ENCODE measurements around the gene MED9. TPM values are rescaled to one million over a fixed set of nuclear protein-coding genes. Genes with fewer than 3 reads are reported as not detected.
A peak's percentile ranks its signal among the peaks of the same experiment; 100 is the strongest.

MED9 gene
- total and polyA plus RNA-seq, 8 donors: 4.6 to 12.2 (median 7.1) TPM

DNA sequence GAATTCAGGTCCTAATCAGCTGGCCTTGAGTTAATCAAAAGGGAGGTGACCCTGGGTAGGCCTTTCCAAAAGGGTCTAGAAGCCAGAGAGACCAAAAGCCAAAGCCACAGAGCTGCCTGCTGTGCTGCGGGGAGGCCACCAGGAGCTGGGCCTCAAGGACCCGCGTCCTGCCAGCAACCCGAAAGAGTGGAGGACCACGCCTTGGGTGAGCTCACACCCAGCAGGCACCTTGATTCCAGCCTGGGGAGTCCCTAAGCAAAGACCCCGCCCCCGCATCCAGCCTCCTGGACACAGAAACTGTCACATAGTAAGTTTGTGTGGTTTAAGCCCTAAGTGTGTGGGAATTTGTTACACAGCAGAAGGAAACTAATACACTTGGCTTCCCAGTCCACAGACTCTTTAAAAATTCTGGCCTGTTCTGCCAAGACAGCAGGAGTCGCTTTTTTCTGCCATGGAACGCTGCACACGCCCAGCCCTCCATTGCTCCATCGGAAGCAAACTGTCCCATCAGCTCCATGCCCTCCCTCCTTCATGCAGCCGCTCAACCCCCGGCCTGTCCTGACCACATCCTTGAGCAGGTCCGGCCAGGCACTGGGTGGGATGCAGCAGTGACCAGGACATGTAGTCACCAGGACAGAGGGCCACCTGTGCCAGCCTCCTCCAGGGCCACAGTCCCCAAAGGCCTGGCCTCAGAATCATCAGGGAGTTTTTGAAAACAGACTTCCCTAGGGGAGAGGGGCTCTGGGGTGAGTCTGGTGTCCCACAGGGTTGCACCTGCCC, 40.3 kb downstream of the MED9 start:
- DNase-seq (peak in 2 of 6 donors; percentile 18 to 58), FAIRE-seq (no peak), ATAC-seq (no peak)
- no peaks in the 10 kb centered on the region for H3K4me1 ChIP-seq
- 91 to 93% methylated on average over 14 of the region's 14 CpGs for WGBS, 2 donors
- no peak overlapping the region for H3K27ac ChIP-seq
- H3K27me3 ChIP-seq: no peaks in the 10 kb centered on the region
- H3K4me3 ChIP-seq: no peak overlapping the region
- H3K9me3 ChIP-seq: no peaks in the 10 kb centered on the region
- H3K36me3 ChIP-seq: no peaks in the 10 kb centered on the region
- TF ChIP-seq, protein P1, sequence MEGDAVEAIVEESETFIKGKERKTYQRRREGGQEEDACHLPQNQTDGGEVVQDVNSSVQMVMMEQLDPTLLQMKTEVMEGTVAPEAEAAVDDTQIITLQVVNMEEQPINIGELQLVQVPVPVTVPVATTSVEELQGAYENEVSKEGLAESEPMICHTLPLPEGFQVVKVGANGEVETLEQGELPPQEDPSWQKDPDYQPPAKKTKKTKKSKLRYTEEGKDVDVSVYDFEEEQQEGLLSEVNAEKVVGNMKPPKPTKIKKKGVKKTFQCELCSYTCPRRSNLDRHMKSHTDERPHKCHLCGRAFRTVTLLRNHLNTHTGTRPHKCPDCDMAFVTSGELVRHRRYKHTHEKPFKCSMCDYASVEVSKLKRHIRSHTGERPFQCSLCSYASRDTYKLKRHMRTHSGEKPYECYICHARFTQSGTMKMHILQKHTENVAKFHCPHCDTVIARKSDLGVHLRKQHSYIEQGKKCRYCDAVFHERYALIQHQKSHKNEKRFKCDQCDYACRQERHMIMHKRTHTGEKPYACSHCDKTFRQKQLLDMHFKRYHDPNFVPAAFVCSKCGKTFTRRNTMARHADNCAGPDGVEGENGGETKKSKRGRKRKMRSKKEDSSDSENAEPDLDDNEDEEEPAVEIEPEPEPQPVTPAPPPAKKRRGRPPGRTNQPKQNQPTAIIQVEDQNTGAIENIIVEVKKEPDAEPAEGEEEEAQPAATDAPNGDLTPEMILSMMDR (IDR thresholded peaks at IDR 0.05): no peak
- intact Hi-C loops (cut with DNase I): no loop called here

DNA sequence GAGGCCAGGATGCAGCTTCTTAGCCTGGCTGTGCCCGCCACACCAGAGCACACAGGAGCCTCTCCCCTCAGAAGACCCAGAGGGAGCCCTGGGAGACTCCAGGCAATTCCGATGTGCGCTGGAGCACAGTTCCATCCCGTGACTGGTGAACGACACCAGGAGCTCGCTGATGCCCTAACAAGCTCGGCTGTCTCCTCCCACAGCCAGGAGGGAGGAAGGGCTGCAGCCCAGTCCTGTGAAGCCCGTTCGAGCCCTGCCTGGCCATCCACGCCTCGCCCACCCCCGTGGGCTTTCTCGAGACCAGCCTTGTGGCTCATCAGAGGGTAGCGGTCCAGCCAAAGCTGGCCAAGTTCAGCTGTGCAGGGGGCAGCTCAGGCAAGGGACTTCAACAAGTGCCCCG, 41.2 kb downstream of the MED9 start:
- Histone ChIP-seq H3K9me3 (no peaks in the 10 kb centered on the region), H3K27ac (no peak overlapping the region), H3K4me1 (peaks cover 0 to 6% (median 4%) of the 10 kb centered on the region in 3 donors), H3K36me3 (no peaks in the 10 kb centered on the region), H3K27me3 (no peaks in the 10 kb centered on the region), H3K4me3 (no peak overlapping the region)
- WGBS, 2 donors: 86 to 88% methylated on average over 15 of the region's 15 CpGs
- TF ChIP-seq, protein P1 (IDR thresholded peaks at IDR 0.05): no peak
- intact Hi-C loops (cut with DNase I): no loop called here
- DNase-seq (peak in 2 of 6 donors; percentile 16 to 68), FAIRE-seq (no peak), ATAC-seq (peak in 2 of 4 donors; percentile 41 to 54)

DNA sequence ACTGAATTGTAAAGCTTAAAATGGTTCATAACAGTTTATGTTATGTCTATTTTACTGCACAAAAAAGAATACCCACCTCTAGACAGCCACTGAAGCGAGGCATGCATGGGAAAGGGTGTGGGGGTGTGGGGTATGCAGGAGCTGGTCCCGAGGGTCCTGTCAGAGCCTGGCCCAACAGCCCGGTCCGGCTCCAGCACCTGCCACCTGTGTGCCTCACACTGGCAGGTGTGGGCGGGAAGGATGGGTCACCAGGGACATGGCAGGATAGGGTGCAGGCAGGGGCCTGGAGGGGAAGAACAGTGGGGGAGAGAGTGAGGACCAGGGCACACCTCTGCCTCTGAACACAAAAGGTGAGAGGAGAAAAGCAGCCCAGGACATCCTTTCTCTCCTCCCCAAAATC, 42.2 kb downstream of the MED9 start:
- ATAC-seq (no peak), FAIRE-seq (no peak)
- 84 to 87% methylated on average over 5 of the region's 5 CpGs for WGBS, 2 donors

DNA sequence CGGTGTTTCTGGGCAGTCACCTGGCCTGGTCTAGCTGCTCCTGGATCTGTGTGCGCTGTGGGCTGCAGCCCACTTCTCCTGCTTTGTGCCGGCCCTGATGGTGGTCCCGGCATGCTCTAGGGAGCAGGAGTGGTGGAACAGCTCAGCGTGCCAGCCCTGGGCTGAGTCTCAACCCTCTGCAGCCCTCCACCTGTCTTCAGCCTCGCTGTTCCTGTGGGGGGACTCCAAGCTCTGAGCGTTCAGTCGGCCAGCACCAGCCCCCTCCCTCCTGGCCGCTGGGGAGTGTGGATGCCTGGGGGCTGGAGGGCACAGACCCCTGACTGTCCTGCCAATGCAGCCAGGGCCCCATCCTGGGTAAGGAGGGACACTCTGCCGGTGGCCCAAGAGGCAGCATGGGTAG, 43.1 kb downstream of the MED9 start:
- ATAC-seq (no peak), FAIRE-seq (no peak), DNase-seq (peak in 1 of 6 donors; percentile 57)
- WGBS, 2 donors: 87 to 95% methylated on average over 9 to 10 of the region's 10 CpGs
- Histone ChIP-seq H3K36me3 (no peaks in the 10 kb centered on the region), H3K4me3 (no peak overlapping the region), H3K4me1 (peaks cover 0 to 16% (median 12%) of the 10 kb centered on the region in 3 donors), H3K27me3 (no peaks in the 10 kb centered on the region), H3K27ac (no peak overlapping the region), H3K9me3 (no peaks in the 10 kb centered on the region)
- TF ChIP-seq, protein P1 (IDR thresholded peaks at IDR 0.05): no peak
- intact Hi-C loops (cut with DNase I): no loop called here

More for the DNA sequence above, 42.2 kb downstream of the MED9 start:
- H3K27ac ChIP-seq: no peak overlapping the region
- TF ChIP-seq, protein P1 (IDR thresholded peaks at IDR 0.05): no peak
- no peaks in the 10 kb centered on the region for H3K36me3 ChIP-seq
- peaks cover 0 to 13% (median 12%) of the 10 kb centered on the region in 3 donors for H3K4me1 ChIP-seq
- H3K9me3 ChIP-seq: no peaks in the 10 kb centered on the region
- peak in 2 of 6 donors; percentile 6 to 35 for DNase-seq
- H3K27me3 ChIP-seq: no peaks in the 10 kb centered on the region
- intact Hi-C loops (cut with DNase I): no loop called here
- H3K4me3 ChIP-seq: no peak overlapping the region
